Activated CD4-positive, alpha-beta memory T cell treated with anti-CD3 and anti-CD28 coated beads, Interleukin-2, amount 10 ng/mL, durations not matched to agents 7 days and 5 days (primary cell): ENCODE data around the gene VTI1A. TPM values are rescaled to one million over a fixed set of nuclear protein-coding genes. Genes with fewer than 3 reads are reported as not detected.
"Not testable (repeated sequence)": the region's sequence is repeated elsewhere in the genome, so short reads cannot be mapped to it uniquely, and the experiment has no call there.

Source experiments
- CTCF ChIA-PET: fragments of 350-600 bp; sonication (Branson Sonifier 250); formaldehyde crosslinking; loops from one replicate; lab custom pipeline; 2021; ENCODE audit warnings: antibody characterized with exemption, inconsistent platforms; lab: Charles Lee
- POLR2A ChIA-PET: fragments of 350-600 bp; sonication (Branson Sonifier 250); formaldehyde crosslinking; loops from one replicate; lab custom pipeline; 2021; ENCODE audit warnings: antibody characterized with exemption; lab: Charles Lee
- DNase-seq: peaks from one replicate; pipeline ENCODE4 v3.0.0-alpha.2; 2020
- H3K27ac Mint-ChIP-seq: one replicate; pipeline ENCODE4 v1.8.0; 2021; ENCODE audit warnings: mild to moderate bottlenecking, mixed read lengths
- H3K27me3 Mint-ChIP-seq: one replicate; pipeline ENCODE4 v1.8.0; 2021; ENCODE audit warnings: mixed read lengths
- H3K36me3 Mint-ChIP-seq: one replicate; pipeline ENCODE4 v1.8.0; 2021; ENCODE audit warnings: low read depth, mixed read lengths
- H3K4me1 Mint-ChIP-seq: one replicate; pipeline ENCODE4 v1.8.0; 2021; ENCODE audit warnings: mixed read lengths
- H3K4me3 Mint-ChIP-seq: one replicate; pipeline ENCODE4 v1.8.0; 2021; ENCODE audit warnings: mild to moderate bottlenecking, mixed read lengths
- H3K9me3 Mint-ChIP-seq: one replicate; pipeline ENCODE4 v1.8.0; 2021; ENCODE audit warnings: mixed read lengths
- total RNA-seq, 2 experiments: library from RNA; stranded (reverse); gene quantifications; one replicate each; pipeline ENCODE4 v1.2.3, GENCODE V29; 2021

The VTI1A gene
- total RNA-seq, 2 experiments from 2014 or later, result 32.9 to 37.3 TPM

GRCh38 chr10:112460366-112460765, 13.4 kb downstream of the VTI1A start:
- DNase-seq, result no peak
- H3K9me3 Mint-ChIP-seq, result no peaks in the 10 kb centered on the region
- CTCF ChIA-PET, result interaction anchor here (0.9 to 3.5 kb wide), 3 partner anchors 11 to 26 kb away, joined by 3 to 21 read pairs (median 4); partner anchors contain the start of genes VTI1A and ZDHHC6
- no peaks in the 10 kb centered on the region for H3K27me3 Mint-ChIP-seq
- H3K27ac Mint-ChIP-seq, result no peak overlapping the region
- H3K4me1 Mint-ChIP-seq, result peaks cover 12% of the 10 kb centered on the region
- no peak overlapping the region for H3K4me3 Mint-ChIP-seq
- peaks cover 36% of the 10 kb centered on the region for H3K36me3 Mint-ChIP-seq
- POLR2A ChIA-PET, result interaction anchor here (2.0 to 2.2 kb wide), 2 partner anchors 14 to 86 kb away, joined by 4 to 7 read pairs; partner anchors contain the start of genes VTI1A and ZDHHC6

GRCh38 chr10:112461029-112461887, 14.2 kb downstream of the VTI1A start:
- Mint-ChIP-seq H3K4me3 (no peak overlapping the region), H3K36me3 (peaks cover 43% of the 10 kb centered on the region), H3K9me3 (no peaks in the 10 kb centered on the region), H3K27me3 (no peaks in the 10 kb centered on the region), H3K27ac (peak overlapping the region; percentile 66), H3K4me1 (peaks cover 7% of the 10 kb centered on the region)
- ChIA-PET POLR2A (no interaction called here), CTCF (interaction anchor here (0.9 to 3.5 kb wide), 2 partner anchors 10 to 27 kb away, joined by 3 to 21 read pairs; no protein-coding TSS in a partner anchor)
- DNase-seq, result peak; percentile 31

DNA sequence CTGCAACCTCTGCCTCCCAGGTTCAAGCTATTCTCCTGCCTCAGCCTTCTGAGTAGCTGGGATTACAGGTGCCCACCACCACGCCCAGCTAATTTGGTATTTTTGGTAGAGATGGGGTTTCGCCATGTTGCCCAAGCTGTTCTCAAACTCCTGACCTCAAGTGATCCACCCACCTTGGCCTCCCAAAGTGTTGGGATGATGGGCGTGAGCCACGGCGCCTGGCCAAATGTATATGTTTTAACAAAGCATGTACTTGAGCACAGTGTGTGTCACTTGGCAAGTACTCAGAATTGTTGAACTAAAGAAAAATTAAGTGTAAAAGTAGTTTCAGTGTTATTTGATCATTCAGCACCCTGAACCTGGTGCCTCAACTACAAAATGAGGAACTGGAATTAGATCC, 17.1 kb downstream of the VTI1A start:
- not testable (repeated sequence) for H3K4me1 Mint-ChIP-seq, H3K27me3 Mint-ChIP-seq, H3K4me3 Mint-ChIP-seq, H3K9me3 Mint-ChIP-seq, DNase-seq, H3K27ac Mint-ChIP-seq
- H3K36me3 Mint-ChIP-seq, result peaks cover 49% of the 10 kb centered on the region
- ChIA-PET CTCF (interaction anchor here (1.3 to 2.0 kb wide), 2 partner anchors 8 to 11 kb away, joined by 3 to 9 read pairs; no protein-coding TSS in a partner anchor), POLR2A (interaction anchor here (1.0 to 1.1 kb wide), 2 partner anchors 10 to 17 kb away, joined by 3 to 4 read pairs; partner anchors contain the start of genes VTI1A and ZDHHC6)

- peaks cover 47% of the 10 kb centered on the region for H3K36me3 Mint-ChIP-seq
- ChIA-PET CTCF (no interaction called here), POLR2A (interaction anchor here (0.8 kb wide), 1 partner anchor 18 kb away, joined by 3 read pairs; the partner anchor contains the start of genes VTI1A and ZDHHC6)
- no peak overlapping the region for H3K4me3 Mint-ChIP-seq
- H3K27me3 Mint-ChIP-seq, result no peaks in the 10 kb centered on the region
- no peak for DNase-seq
- H3K9me3 Mint-ChIP-seq, result no peaks in the 10 kb centered on the region
- H3K4me1 Mint-ChIP-seq, result peaks cover 6% of the 10 kb centered on the region
- no peak overlapping the region for H3K27ac Mint-ChIP-seq
Measured at GRCh38 chr10:112465299-112465883, 18.4 kb downstream of the VTI1A start.

GRCh38 chr10:112466802-112467201, 19.8 kb downstream of the VTI1A start:
- Mint-ChIP-seq H3K4me1 (peaks cover 2% of the 10 kb centered on the region), H3K27me3 (no peaks in the 10 kb centered on the region), H3K27ac (no peak overlapping the region), H3K36me3 (peaks cover 38% of the 10 kb centered on the region), H3K9me3 (no peaks in the 10 kb centered on the region), H3K4me3 (no peak overlapping the region)
- ChIA-PET CTCF (no interaction called here), POLR2A (interaction anchor here (1.7 kb wide), 1 partner anchor 20 kb away, joined by 5 read pairs; the partner anchor contains the start of genes VTI1A and ZDHHC6)
- DNase-seq, result no peak

DNA sequence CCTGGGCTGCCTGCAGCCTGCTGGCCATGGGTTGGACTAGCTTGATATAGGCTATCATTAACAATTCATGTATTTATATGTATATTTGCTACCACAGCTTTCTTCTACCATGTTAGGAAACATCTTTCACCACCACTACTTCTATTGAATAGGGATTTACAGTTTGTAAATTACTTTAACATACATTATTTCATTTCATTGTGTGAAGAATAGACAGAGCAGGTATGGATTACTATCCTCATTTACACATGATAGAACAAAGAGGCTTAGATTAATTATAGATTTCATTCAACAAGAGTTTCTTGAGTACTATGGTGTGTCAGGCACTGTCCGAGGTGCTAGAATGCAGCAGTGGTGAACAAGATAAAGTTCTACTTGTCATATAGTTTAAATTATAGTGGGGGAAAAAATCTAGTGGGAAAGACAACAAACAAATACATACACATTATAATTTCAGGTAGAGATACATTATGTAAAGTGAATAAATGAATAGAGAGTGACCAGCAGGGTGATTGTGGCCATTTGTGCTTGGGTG, 20.6 kb downstream of the VTI1A start:
- ChIA-PET POLR2A (interaction anchor here (1.7 kb wide), 1 partner anchor 20 kb away, joined by 5 read pairs; the partner anchor contains the start of genes VTI1A and ZDHHC6), CTCF (no interaction called here)
- Mint-ChIP-seq H3K4me1 (peaks cover 3% of the 10 kb centered on the region), H3K9me3 (no peaks in the 10 kb centered on the region), H3K4me3 (no peak overlapping the region), H3K27me3 (no peaks in the 10 kb centered on the region), H3K36me3 (peaks cover 34% of the 10 kb centered on the region), H3K27ac (no peak overlapping the region)
- DNase-seq, result no peak

GRCh38 chr10:112471878-112472487, 25.0 kb downstream of the VTI1A start:
- Mint-ChIP-seq H3K4me3 (no peak overlapping the region), H3K4me1 (peaks cover 3% of the 10 kb centered on the region), H3K27ac (no peak overlapping the region), H3K27me3 (no peaks in the 10 kb centered on the region), H3K36me3 (peaks cover 3% of the 10 kb centered on the region), H3K9me3 (no peaks in the 10 kb centered on the region)
- POLR2A ChIA-PET, result interaction anchor here (1.1 kb wide), 1 partner anchor 25 kb away, joined by 4 read pairs; the partner anchor contains the start of genes VTI1A and ZDHHC6
- CTCF ChIA-PET, result interaction anchor here (0.5 to 3.1 kb wide), 34 partner anchors 9 to 1177 kb away, joined by 3 to 21 read pairs (median 4); partner anchors contain the start of genes VTI1A and ZDHHC6
- no peak for DNase-seq

DNA sequence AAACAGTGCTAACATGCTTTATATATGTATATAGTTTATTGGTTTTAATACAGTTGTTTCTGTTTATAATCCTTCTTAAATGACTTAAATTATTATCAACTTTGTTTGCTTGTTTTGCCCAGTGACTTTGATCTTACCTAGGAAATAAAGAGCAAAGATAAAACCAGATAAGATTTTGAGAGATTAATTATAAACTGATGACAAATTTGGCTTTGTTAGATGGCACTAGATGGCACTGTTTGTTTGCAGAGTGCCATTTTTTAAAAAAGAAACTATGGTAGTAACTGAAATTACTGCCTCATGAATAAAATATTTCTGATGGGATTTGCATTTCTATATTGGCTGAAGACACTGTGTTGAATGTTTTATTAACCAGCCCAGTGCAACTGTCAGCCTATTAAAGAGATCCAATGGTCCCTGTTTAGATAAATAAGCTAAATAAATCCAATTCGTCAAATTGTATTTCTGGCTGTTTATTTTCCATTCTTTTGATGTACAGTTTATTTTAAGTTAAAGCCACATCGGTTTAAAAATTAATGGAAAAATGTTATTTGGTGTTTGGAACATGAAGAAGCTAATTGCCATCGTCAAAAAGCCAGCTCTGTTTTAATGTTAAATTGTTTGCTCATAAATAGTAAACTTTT, 28.7 kb downstream of the VTI1A start:
- H3K27me3 Mint-ChIP-seq, result no peaks in the 10 kb centered on the region
- ChIA-PET CTCF (interaction anchor here (1.0 to 2.2 kb wide), 6 partner anchors 11 to 909 kb away, joined by 3 to 8 read pairs (median 4); partner anchors contain the start of genes VTI1A and ZDHHC6), POLR2A (no interaction called here)
- H3K27ac Mint-ChIP-seq, result no peak overlapping the region
- no peaks in the 10 kb centered on the region for H3K9me3 Mint-ChIP-seq
- no peak for DNase-seq
- H3K4me3 Mint-ChIP-seq, result no peak overlapping the region
- H3K4me1 Mint-ChIP-seq, result peaks cover 3% of the 10 kb centered on the region
- no peaks in the 10 kb centered on the region for H3K36me3 Mint-ChIP-seq

DNA sequence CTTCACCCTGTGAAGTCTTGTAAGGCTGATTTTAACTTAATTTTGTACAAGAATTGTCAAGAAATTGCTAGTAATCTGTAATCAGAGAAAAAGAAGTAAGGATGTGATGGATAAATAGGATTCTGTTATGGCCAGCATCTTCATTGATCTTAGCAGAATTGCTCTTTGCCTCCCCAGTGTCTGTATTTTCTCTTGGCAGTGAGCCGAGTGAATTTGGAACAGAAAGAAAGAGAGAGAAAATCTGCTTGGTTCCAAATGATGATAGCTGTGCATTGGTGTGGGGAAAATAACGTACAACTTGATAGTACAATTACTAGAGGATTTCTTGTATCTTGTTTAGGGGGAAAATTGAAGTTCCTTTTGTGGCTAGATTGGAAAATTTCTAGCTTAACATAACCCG, 34.6 kb downstream of the VTI1A start:
- no peak for DNase-seq
- no peak overlapping the region for H3K4me3 Mint-ChIP-seq
- no peak overlapping the region for H3K27ac Mint-ChIP-seq
- ChIA-PET CTCF (interaction anchor here (2.0 kb wide), 1 partner anchor 10 kb away, joined by 12 read pairs; no protein-coding TSS in a partner anchor), POLR2A (no interaction called here)
- H3K36me3 Mint-ChIP-seq, result peaks cover 3% of the 10 kb centered on the region
- H3K27me3 Mint-ChIP-seq, result no peaks in the 10 kb centered on the region
- no peaks in the 10 kb centered on the region for H3K4me1 Mint-ChIP-seq
- no peaks in the 10 kb centered on the region for H3K9me3 Mint-ChIP-seq

GRCh38 chr10:112484399-112484798, 37.4 kb downstream of the VTI1A start:
- ChIA-PET POLR2A (no interaction called here), CTCF (interaction anchor here (1.6 kb wide), 1 partner anchor 12 kb away, joined by 4 read pairs; no protein-coding TSS in a partner anchor)
- no peak for DNase-seq
- Mint-ChIP-seq H3K27ac (no peak overlapping the region), H3K4me3 (no peak overlapping the region), H3K4me1 (no peaks in the 10 kb centered on the region), H3K36me3 (peaks cover 3% of the 10 kb centered on the region), H3K27me3 (no peaks in the 10 kb centered on the region), H3K9me3 (no peaks in the 10 kb centered on the region)

DNA sequence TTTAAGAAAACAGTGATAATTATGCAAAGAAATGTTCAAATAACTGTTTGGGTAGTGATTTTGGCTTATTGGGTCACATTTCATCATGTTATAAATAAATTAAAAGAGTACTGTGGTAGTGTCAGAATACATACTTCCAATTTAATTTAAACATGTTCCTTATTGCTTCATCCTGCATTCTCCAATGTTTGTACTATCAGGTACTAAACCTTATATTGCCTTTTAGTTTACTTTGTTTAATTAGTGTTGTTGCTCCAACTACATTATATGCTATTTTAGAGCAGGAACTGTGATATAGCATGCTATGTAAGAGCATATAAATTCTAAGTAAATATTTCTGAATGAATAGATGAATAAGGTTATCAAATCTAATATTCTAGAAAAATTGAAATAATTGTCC, 40.9 kb downstream of the VTI1A start:
- CTCF ChIA-PET, result no interaction called here
- Mint-ChIP-seq H3K36me3 (peaks cover 3% of the 10 kb centered on the region), H3K4me3 (no peak overlapping the region), H3K4me1 (peaks cover 3% of the 10 kb centered on the region), H3K27ac (no peak overlapping the region), H3K9me3 (no peaks in the 10 kb centered on the region), H3K27me3 (no peaks in the 10 kb centered on the region)
- POLR2A ChIA-PET, result interaction anchor here (1.1 kb wide), 1 partner anchor 8 kb away, joined by 3 read pairs; no protein-coding TSS in a partner anchor
- DNase-seq, result no peak

- POLR2A ChIA-PET, result no interaction called here
- CTCF ChIA-PET, result no interaction called here
- no peak overlapping the region for H3K27ac Mint-ChIP-seq
Measured at GRCh38 chr10:112490545-112490944, 43.5 kb downstream of the VTI1A start.

More at GRCh38 chr10:112490545-112490944, 43.5 kb downstream of the VTI1A start:
- Mint-ChIP-seq H3K36me3 (no peaks in the 10 kb centered on the region), H3K27me3 (no peaks in the 10 kb centered on the region), H3K9me3 (no peaks in the 10 kb centered on the region), H3K4me1 (peaks cover 3% of the 10 kb centered on the region), H3K4me3 (no peak overlapping the region)
- no peak for DNase-seq
